PFSK-1 (cell line): ENCODE data around the gene PJA2.

Source experiments
- FOXP2 ChIP-seq: optimal IDR thresholded peaks from 2 replicates; pipeline ENCODE3; 2011; ENCODE audit warnings: borderline replicate concordance, control low read depth, inconsistent platforms; ENCODE audit not compliant: insufficient read depth; ENCODE audit errors: extremely low read length, extremely low read depth
- POLR2AphosphoS5 ChIP-seq: IDR thresholded peaks from 2 replicates; pipeline ENCODE4 v1.6.1; 2012; ENCODE audit warnings: low read depth, mild to moderate bottlenecking, control low read depth, low read length, moderate library complexity
- REST ChIP-seq, 2 experiments: IDR thresholded peaks; 2 replicates each; pipeline versions ENCODE4 v1.6.1 to v1.8.0; 2011 to 2012; ENCODE audit warnings: low read depth in 2 of 2, low read length in 2 of 2, control low read depth in 1 of 2, inconsistent platforms in 1 of 2, mild to moderate bottlenecking in 1 of 2, moderate library complexity in 1 of 2; ENCODE audit not compliant: insufficient read depth in 1 of 2
- SIN3A ChIP-seq: IDR thresholded peaks from 2 replicates; pipeline ENCODE4 v1.6.1; 2012; ENCODE audit warnings: mild to moderate bottlenecking, low read length, moderate library complexity, borderline replicate concordance; ENCODE audit not compliant: insufficient read depth
- TAF1 ChIP-seq: IDR thresholded peaks from 2 replicates; pipeline ENCODE4 v1.6.1; 2012; ENCODE audit warnings: low read length, control low read depth, borderline replicate concordance; ENCODE audit not compliant: insufficient read depth

The PJA2 gene

GRCh38 chr5:109351988-109352864 lies 57.5 kb downstream of the PJA2 start:
- TF ChIP-seq REST (IDR thresholded peaks at IDR 0.05; ENCODE audit: insufficient read depth in 1 of 2, low read depth in 2 of 2, low read length in 2 of 2), result no peak
- no peak for TF ChIP-seq FOXP2
- no peak for TF ChIP-seq SIN3A
- TF ChIP-seq TAF1, result no peak
- no peak for TF ChIP-seq POLR2AphosphoS5

- no peak for TF ChIP-seq FOXP2
- no peak for TF ChIP-seq TAF1
- TF ChIP-seq REST (IDR thresholded peaks at IDR 0.05; ENCODE audit: insufficient read depth in 1 of 2, low read depth in 2 of 2, low read length in 2 of 2), result no peak
- TF ChIP-seq SIN3A, result no peak
- no peak for TF ChIP-seq POLR2AphosphoS5
These were observed 59.1 kb downstream of the PJA2 start for GRCh38 chr5:109350537-109351270.

DNA sequence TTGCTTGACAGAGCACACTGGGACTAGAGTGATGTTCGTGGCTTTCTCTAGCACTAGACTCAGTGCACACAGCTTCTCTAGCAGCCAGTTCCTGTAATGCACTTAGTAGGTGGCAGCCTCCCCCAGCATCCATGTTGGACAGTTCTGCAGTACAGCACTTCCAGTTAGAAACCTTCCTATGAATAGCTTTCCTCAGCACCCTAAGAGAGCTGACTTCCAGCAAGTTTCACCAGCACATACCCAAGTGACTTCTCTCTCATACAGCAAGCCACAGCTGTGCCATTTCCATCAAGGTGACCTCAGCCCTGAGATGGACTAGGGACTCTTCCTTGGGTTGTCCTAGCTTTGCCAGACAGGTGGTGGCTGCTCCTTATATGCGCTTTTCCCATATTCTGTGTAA lies 60.4 kb downstream of the PJA2 start:
- TF ChIP-seq SIN3A (no peak), FOXP2 (no peak), POLR2AphosphoS5 (no peak), TAF1 (no peak), REST (IDR thresholded peaks at IDR 0.05; ENCODE audit: insufficient read depth in 1 of 2, low read depth in 2 of 2, low read length in 2 of 2) (no peak)

DNA sequence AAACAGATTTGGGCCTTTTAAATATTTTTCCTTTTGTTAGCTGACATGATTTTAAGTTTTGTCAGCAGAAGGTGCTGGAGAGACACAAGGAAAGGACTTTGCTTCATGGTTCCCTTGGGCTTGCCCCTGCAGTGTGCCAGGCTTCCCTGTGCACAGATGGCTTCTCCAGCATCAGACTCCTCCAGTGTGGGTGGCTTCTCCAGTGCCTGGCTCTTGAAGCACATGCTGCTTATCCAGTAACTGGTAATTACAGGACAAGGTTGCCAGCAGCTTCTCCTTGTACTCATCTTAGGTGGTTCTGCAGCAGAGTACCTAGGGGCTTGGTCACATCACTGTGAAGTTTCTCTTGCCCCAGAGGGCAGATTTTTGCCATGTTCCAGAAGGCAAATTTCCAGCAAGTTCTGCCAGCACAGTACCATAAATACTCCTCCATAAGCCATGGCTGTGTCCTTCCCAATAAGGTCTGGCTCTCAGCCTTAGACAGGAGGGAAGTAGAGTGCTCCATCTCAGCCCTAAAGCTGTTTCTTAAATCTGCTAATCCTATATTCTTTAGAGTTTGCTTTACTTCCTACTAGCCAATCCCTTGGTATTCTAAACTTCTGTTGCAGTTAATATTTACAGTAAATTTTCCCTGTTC lies 62.4 kb downstream of the PJA2 start:
- TF ChIP-seq POLR2AphosphoS5 (no peak), TAF1 (no peak), REST (IDR thresholded peaks at IDR 0.05; ENCODE audit: insufficient read depth in 1 of 2, low read depth in 2 of 2, low read length in 2 of 2) (no peak), FOXP2 (no peak), SIN3A (no peak)
